CD4-positive, alpha-beta T cell treated with Interleukin-6 at 100 ng/mL for 8 hours (primary cell): ENCODE measurements around the gene ERC2.

ENCODE experiments used
- DNase-seq: peaks from one replicate; pipeline ENCODE4 v3.0.0-alpha.2; 2020; ENCODE audit warnings: mixed read lengths, low spot score

The ERC2 gene

DNA sequence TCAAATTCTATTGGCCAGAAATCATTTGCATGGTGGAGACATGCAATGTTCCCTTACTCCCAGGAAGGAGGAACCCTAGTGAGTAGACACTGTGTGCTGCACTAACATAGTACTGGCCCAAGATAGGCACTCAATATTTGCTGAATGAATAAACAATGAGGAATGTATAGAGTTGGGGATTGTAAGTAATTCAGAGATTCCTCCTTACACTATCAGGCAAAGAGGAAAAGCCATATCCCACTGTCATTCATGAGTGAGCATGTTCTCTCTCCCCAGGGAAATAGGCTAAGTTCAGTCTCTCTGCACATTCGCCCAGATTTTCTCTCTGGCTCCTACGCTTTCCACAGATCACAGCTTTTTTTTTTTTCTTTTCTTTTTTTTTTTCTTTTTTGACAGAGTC, 826.3 kb downstream of the ERC2 start:
- no peak for DNase-seq

DNA sequence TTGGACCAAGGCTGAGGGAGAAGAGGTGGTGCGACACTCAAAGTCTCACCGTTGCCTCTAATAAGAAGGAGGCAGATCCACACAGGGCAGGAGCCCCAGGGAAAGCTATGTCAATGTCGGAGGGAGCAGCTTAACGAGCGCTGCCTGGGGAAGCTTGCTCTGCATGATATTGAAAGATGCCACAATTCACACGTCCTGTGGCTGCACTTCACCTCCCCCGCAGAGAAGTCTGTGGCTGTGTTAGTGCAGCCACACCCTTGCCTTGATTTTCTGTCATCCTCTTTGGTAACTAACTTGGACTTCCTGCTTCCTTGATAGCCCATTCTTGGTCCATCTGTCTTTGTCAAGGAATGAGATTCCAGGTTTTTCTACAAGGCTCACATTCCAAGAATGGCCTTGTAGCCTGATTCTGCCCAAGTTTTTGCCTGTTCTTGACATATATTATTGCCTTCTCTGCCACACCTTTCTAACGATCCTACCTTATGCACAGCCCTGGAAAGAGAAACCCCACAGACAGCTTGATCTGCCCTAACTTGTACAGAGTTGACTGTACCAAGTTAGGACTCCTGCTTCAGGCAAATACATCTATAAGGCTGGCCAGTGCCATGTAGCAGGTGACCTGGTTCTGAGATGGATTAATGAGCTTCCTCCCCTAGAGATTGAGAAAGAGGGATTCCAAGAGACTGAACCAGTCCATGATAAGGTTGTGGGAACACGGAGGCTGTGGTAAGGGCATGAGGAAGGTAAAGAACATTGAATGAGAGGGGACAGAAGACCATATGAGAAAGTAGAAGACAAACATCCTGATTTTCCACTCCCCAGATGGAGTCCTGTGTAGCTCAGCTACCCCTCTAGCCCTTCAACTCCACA, 828.1 kb downstream of the ERC2 start:
- DNase-seq = no peak

DNA sequence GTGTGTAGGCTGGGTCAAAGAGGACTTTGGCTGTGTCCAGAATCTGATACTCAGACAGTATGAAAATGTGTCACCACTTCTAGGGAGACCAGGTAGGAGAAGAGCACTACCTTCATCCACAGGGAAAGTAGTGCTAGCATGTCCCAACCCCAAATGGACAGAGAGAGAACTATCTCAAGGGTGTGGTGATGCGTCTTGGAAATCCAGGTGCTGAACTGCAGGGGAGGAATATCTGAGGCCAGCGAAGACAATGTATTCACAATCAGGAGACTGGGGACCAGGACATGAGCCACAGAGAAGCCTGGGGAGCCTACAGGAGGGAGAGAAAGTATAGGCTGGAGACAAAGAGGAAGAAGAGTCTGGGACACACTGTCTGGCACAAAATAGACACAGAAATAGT, 829.1 kb downstream of the ERC2 start:
- no peak for DNase-seq

DNA sequence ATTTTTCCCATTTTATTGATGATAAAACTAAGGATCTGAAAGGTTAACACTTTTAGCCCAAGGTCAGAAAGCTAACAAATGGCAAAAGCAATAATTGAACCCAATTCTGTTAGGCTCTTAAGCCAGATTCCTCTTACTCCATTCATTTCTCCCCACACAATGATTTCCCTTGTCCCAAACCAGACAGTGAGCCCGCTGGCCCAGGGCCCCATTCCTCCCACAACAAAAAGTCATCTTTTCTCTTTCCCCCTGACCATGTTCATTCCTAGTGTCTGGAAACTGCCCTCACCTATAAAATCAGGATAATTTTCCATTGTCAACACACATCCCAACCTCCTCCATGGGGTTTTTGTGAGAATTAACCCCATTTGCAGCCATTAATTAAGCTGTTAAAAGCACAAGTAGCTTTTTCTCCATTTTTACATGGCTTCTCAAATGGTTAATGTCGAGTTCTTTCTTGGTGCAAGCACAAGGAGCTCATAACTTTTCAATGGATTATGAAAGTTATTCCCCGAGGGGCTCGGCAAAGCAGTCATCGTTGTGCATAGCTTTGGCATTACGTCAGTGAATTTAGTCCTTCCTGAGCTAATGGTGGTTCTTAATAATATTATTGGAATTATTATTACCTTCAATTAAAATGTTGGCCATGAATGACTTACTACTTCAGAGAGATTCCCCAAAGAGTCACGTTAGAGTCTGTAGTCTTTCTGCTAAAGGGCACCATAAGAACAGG, 830.2 kb downstream of the ERC2 start:
- no peak for DNase-seq

DNA sequence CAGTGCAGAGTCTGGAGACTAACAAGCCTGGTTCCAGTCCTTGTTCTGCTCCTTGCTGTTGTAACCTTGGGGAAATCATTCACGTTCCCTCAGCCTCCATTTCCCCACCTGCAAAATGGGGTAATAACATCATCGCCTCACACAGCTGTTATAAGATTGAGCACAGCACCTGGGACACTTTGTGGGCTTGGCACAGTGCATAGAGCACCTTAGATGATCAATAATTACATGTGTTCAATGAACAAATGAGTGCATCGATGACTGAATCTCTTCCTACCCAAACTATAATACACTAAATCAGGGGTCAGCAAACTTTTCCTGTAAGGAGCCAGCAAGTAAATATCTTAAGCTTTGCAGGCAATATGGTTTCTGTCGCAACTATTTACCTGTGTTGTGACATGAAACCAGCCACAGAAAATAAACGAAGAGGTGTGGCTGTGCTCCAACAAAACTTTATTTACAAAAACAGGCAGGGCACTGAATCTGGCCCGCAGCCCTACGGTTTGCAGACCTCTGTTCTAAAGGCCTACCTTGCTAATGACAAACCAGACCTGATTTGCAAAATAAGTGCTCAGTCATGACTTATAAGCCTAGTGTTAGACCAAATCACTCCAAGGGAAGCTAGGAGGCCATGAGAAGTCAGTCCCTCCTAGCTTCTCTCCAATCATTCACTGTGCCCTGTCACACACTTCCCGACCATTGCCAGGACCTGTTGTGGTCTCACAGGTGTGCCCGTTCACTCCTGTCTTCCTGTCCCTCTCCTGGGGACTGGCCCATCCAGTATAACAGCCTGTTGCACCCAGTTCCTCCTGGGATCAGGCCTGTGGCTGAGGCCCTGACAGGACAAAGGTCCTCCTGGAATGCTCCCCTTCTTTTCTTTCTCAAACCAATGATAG, 831.7 kb downstream of the ERC2 start:
- no peak for DNase-seq

DNA sequence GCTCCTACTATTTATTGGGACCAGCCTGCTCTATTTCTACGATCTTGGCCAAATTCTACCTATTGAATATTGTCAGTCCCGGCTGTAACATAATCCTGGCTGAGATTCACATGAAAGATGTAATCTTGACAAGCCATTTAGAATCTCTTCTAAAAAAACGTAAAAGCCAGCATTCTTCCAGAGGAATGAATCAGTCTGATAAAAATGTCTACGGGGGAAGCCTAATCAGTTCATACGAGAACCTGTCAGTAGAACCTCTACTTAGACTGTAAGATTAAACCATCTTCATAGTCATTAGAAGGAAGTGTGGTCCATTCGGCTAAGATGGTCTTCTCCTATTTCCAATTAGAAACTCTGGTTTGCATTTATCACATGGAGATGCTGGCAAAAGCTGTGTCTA, 833.9 kb downstream of the ERC2 start:
- DNase-seq = no peak

DNA sequence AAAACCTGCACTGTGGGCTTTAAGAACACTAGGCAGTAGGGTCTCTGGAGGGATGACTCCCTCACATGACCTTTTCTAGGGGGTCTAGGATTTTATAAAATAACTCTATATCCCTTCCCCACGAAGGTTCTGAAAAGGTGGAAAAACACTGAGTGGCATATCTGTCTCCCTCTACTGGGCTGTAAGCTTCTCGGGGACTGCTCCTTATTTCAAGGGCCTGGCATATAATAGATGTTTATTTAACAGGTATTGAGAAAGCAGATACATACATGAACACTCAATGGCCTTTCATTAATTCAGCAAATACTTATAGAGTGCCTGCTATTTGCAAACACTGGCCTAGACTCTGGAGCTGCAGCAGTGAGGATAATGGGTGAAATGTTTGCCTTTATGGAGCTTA, 834.9 kb downstream of the ERC2 start:
- DNase-seq = no peak

DNA sequence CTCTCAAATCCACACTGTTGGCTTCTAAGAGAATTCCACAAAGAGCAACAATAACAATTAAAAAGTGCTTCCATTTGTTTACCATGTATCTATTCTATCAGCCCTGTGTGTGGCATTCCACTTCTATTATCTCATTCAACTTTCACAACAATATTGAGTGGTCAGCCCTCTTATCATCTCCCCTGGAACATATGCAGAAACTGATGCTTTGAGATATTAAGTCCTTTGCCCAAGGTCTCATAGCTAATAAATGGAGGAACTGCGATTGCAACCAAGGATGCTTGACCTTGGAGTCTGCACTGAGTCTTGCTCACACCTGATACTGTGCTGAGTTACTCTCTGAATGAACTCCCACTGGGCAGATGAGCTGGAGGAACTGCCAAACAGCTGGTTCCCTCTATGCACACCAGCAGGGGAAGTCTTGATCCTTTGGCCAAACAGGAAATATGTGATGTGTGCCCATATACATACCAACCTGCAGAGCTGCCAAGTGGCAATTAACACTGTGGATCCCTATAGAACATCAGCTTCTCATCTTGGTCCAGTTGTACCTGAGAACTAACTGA, 836.4 kb downstream of the ERC2 start:
- no peak for DNase-seq

DNA sequence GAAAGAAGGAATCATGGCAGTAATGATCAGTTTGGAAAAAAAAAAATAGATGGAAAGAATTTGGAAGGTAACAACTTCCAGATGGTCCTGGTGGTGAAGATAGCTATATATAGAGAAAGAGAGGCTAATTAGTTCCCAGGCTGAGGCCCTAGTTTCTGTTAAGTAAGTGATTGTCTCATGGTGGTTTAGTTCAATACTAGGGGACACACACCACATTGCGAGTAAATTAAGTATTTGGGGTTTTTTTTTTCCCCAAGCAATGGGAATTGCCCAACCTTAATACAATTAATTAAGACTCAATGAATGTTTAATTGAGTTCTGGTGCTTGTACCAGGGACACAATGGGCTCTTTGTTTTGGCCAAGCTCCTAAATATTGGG, 837.4 kb downstream of the ERC2 start:
- DNase-seq = no peak

DNA sequence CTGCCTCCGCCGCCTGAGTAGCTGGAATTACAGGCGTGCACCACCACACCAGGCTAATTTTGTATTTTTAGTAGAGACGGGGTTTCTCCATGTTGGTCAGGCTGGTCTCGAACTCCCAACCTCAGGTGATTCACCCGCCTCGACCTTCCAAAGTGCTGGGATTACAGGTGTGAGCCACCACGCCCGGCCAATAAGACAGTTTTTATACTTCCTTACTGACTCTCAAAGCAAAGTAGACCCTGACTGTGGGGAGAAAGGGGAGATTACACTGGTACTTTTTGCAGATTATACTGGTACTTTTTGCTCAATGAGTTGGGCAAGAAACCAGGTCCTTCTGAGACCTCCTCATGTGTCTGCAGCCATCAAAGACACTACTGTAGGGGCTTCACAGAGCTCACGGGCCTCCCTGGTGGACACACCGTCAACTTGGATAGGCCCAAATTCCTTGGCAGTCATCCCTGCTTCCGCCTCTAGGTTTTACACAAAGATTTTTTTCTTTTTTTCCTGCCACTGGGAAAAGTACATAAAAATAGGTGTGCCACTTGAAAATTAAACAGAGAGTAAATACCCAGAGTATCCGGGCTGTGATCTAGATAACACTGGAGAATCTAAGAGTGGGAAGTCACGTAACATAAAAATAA, 837.9 kb downstream of the ERC2 start:
- DNase-seq = no peak

DNA sequence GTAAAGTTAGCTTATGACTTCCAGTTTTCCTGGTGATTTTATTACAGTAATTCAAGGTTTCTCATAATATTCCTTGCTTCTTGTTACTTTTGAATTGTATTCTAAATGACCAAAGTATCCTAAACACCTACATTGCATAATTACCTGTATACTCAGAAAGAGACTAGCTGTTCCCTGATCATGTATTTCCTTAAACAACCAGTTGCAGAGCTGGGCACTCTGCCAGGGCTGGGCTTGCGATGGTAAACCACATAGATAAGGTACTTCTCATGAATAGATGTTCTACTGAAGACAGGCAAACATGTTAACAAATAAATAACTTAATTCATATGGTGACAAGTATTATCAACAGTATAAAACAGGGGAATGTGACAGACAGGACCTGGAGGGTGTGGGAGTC, 838.8 kb downstream of the ERC2 start:
- no peak for DNase-seq

DNA sequence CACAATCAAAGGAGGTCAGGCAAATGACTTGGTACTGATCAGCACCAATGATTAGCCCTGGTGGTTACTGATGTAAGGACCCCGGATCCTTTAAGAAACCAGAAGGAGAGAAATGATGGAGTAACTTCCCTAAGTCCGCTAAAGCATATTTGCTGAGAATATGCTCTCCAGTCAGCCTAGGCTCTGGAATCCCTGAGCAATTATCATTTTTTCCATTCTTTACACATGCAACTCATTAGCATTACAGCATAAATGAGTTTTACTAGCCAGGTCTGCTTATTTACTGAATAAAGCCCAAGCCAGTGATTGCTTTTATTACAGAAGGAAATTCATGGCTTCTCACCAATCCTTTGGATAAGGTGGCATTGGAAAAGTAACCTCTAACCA, 842.0 kb downstream of the ERC2 start:
- DNase-seq = no peak

DNA sequence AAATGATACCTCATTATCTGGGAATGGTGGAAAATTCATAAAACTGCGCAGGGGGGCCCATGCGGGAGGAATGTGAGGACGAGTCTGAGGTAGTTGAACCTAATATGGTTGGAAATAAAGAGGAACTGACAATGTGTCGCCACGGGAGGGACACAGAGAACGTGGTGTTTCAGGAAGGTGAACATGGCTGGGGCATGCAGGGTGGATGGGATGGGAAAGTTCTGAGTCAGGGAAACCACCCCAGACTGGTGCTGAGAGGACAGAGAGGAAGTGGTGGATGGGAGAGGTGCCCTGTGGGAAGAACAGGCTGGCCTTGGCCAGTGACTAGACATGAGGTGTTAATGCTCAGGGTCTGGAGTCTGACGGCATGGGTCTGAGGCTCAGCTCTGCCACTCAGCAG, 844.0 kb downstream of the ERC2 start:
- no peak for DNase-seq

DNA sequence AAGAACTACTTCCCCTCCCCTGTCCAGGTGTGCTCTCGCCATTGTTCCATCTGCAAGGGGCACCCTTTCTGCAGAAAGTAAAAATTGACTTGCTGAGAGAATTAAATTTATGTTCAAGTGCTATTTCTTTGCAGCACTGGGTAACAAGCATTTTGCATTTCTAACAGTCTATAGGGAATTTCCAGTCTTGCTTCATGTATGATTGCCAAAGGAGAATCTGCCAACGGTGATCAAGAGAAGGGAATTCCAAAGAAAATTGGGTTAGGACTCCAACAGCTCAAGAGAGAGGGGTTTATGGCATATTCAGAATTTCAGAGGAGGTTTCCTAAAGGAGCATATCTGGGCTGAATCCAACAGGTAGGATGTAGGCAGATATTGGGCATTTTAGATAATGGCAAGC, 844.5 kb downstream of the ERC2 start:
- no peak for DNase-seq

DNA sequence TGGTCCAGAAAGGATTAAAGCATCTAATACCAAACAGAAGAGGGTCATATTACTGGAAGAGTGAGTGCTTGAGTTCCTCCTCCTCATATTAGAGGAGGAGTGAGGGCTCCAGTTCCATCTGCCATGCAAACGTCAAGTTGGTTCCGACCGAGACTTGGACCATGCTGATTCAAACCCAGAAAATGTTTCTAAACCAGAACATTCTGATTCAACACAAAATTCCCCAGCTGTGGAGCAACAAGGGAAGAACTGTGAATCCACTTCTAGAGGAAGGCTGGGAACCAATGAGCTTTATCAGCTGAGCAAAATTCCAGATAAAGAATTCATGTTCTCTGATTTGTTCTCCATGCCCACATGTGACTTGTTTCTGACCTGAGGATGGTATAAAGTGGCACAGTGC, 845.5 kb downstream of the ERC2 start:
- no peak for DNase-seq

DNA sequence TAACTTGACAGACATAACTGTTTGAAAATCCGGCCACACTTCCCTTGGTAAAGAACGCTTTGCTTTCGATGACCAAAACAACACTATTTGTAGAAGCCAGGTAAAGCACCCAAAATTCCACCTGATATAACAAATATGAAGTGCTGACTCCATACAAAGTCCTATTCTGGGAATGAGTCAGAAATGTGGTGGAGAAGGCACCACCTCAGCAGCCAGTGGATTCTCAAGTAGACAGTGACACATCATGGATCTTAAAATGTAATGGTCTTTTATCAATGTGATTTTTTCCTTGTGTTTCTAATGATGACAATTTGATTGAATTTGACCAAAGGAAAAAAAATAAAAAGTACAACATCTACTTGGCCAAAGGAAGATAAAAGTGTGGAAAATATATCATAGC, 846.2 kb downstream of the ERC2 start:
- DNase-seq = no peak

DNA sequence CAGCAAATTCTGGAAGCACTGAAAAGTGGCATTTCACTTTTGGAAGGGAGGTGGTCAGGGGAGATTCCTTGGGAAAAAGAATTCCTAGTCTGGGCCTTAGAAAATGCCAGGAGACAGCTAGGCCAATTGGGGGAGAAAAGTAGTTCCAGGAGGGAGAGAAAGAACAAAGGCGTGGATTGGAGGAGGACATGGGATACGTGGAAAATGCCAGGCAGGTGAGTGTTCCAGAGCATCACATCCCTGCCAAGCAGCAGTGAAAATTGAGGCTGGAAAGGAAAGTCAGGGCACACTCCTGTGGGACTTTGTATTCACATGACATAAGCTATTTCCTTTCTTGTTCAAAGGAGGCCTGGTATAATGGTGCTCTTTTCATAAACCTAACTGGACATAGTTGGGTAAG, 846.6 kb downstream of the ERC2 start:
- no peak for DNase-seq

DNA sequence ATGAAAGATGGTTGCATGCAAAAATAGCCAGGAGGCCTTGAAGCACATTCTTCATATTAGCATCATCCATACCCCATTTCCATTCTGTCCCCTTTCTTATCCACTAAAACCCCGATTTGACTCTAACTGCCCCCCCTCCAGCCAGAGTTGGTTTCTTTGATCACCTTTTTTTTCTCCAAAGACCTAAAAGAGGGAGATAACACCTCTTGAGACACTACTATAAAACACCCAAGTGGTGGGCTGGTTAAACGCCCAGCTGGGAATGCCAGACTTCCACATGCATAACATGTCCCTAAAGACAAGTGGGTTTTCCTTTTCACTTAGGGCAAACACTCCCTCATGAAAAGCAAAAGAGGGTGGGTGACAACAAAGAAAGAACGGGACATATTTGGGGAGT, 847.2 kb downstream of the ERC2 start:
- no peak for DNase-seq

DNA sequence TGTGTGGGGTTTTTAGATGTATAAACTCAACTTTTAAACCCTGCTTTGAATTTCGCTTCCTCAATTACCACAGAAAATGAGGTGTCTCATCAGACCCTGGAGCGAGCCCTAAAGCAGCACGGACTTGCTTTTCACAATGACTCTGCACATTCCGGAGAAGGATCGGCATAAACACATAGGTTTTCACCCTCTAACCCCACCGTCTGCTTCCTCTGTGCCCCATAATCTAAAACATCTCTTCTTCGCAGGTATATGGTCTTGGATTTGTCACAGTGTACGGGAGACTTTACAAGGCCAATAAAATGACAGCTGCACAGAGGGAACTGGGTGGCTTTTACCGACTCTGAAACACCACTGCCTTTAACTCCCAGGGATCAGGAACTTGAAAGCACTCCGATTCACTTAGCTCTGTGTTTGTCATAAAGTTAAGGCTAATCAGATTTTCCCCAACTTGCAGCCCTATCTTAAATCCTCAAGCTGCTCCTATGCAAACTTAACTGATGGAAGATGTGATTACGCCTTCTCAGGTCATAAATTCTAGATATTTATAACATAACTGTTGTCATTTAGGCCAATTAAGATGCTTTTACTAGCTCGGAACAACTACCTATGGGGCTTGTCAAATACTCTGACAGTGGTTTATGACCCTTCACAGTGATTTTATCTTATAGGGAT, 847.8 kb downstream of the ERC2 start:
- DNase-seq = no peak

DNA sequence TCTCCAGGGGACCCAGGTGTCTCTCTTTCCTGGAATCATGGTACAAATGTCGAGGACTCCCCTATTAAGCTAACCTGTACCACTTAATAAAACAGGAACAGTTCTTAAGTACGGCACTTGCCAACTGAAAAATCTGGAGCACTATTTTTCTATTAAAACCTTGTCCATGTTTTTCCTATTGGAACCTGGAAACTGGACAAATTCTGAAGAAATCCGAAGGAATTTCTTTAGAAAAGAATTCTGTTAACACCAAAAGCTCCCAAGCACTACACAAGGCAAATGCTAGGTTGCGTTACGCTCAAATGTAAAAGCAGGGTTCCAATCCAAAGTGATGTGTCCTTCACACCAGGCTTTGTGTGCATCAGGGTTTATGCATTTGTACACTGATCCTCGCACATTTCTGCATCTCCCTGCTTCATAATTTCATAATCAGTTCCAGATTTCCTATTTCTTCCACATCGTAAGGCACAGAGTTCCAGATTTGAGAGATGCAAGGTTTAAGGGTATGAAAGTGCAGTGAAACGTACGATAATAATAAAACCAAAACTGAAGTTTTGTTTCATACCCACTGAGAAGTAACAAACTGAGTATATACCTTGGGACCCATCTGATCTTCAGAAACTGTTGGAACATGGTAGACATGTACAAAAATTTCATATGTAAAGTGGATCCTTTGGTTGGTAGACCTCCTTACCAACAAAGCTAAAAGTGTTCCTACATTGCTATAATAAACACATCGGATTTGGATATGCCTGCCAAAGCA, 849.0 kb downstream of the ERC2 start:
- DNase-seq = no peak

DNA sequence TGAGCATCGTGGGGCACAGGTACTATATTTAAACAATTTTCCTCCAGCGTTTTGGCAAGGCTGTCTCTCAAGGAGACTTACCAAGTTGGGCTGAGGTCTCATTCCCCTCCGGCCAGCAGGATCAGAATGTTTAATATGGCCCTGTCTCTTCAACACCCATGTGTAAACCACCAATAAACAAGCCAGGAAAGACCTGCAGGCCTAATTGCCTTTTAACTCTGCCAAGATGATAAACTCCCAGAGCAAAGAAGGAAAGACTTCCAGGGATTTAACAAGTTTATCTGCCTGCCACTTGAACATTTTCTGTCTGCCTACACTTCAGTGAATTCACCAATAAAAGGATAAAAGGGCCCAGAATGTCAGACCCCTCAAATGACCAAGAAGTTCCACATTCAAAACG, 850.9 kb downstream of the ERC2 start:
- DNase-seq = no peak
